HepG2 (cell line): ENCODE measurements around the gene PGC. TPM values are rescaled to one million over a fixed set of nuclear protein-coding genes. Genes with fewer than 3 reads are reported as not detected.

Experiments used
- ZNF329 ChIP-seq: sonication (generic); formaldehyde crosslinking; IDR thresholded peaks from 2 replicates; pipeline ENCODE4 v1.9.0; 2021; ENCODE audit warnings: low read depth, mild to moderate bottlenecking, missing genetic modification reagents
- polyA plus RNA-seq, 8 experiments: library from polyadenylated mRNA; depleted of rRNA in 3 of 8; stranded (reverse) in 7 of 8; unstranded in 1 of 8; fragments of >200 nt; fragmentation: Illumina TruSeq in 4 of 8; extraction: Trizol in 4 of 8; gene quantifications; 2 replicates each; pipeline versions ENCODE4 v1.2.1 to v1.2.3, GENCODE V29; 2011 to 2016; ENCODE audit warnings: low read depth in 4 of 8, missing spikeins in 1 of 8, mixed read lengths in 1 of 8; ENCODE audit not compliant: insufficient read depth in 1 of 8
- total RNA-seq, 5 experiments: library from RNA; depleted of rRNA; stranded (reverse); fragments of >200 nt; fragmentation: Illumina TruSeq; extraction: Trizol; gene quantifications; 2 replicates each; pipeline ENCODE4 v1.2.3, GENCODE V29; 2016; ENCODE audit warnings: low read depth in 1 of 5
- TF ChIP-seq, protein P1 (sequence below): sonication (generic); formaldehyde crosslinking; IDR thresholded peaks from 2 replicates; pipeline ENCODE4 v1.4.0; 2020; ENCODE audit warnings: missing genetic modification reagents
- TF ChIP-seq, protein P2 (sequence below): sonication (generic); formaldehyde crosslinking; IDR thresholded peaks from 2 replicates; pipeline ENCODE4 v1.8.1; 2022; ENCODE audit warnings: low read depth, mild to moderate bottlenecking, missing genetic modification reagents
- TF ChIP-seq, protein P3 (sequence below): IDR thresholded peaks from 2 replicates; pipeline ENCODE4 v1.6.1; 2016
- TF ChIP-seq, protein P4 (sequence below): sonication (generic); formaldehyde crosslinking; conservative IDR thresholded peaks from 2 replicates; pipeline ENCODE4 v1.8.0; 2022; ENCODE audit warnings: missing genetic modification reagents
- TF ChIP-seq, protein P5 (sequence below): sonication (generic); formaldehyde crosslinking; IDR thresholded peaks from 2 replicates; pipeline ENCODE4 v1.5.0; 2020; ENCODE audit warnings: mild to moderate bottlenecking, missing genetic modification reagents, borderline replicate concordance

Gene PGC
- total and polyA plus RNA-seq, 2 of the 13 experiments (the other 11 are each of a cell fraction or from before 2014, with no cell fraction given) = 426 to 502 TPM

DNA sequence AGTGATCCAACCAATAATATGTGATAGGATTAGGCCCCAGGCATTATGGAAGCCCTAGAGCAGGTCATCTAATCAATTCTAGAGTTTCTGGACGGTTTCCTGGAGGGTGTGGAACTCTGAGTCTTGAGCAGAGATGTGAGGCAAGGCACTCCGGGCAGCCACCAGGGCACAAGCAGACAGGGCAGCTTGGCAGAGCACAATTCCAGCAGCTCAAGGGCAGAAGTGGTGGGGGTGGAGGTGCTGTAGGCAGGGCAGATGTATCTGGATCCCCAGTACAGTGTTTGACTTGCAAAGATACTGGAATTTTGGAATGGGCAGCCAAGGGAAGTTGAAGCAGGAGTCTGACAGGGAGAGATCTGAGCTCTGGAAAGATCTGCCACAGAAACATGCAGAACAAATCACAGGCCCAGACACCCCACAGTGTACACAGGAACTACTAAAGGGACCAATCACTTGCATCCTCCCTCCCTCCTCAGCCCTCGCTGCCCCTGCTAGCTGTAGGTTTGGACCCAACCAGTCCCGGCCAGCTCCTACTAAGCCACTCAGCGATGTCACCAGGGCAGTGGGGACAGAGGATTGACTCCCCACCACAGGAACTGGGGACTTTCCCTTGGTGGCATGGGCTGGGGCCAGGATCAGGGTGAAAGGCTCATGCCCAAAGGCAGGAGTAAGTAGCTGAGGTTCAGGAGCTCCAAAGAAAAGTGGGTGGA is 58.8 kb downstream of the PGC start (continued):
- TF ChIP-seq, protein P1, sequence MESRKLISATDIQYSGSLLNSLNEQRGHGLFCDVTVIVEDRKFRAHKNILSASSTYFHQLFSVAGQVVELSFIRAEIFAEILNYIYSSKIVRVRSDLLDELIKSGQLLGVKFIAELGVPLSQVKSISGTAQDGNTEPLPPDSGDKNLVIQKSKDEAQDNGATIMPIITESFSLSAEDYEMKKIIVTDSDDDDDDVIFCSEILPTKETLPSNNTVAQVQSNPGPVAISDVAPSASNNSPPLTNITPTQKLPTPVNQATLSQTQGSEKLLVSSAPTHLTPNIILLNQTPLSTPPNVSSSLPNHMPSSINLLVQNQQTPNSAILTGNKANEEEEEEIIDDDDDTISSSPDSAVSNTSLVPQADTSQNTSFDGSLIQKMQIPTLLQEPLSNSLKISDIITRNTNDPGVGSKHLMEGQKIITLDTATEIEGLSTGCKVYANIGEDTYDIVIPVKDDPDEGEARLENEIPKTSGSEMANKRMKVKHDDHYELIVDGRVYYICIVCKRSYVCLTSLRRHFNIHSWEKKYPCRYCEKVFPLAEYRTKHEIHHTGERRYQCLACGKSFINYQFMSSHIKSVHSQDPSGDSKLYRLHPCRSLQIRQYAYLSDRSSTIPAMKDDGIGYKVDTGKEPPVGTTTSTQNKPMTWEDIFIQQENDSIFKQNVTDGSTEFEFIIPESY (CRISPR knock-in tag) = no peak
- TF ChIP-seq, protein P2, sequence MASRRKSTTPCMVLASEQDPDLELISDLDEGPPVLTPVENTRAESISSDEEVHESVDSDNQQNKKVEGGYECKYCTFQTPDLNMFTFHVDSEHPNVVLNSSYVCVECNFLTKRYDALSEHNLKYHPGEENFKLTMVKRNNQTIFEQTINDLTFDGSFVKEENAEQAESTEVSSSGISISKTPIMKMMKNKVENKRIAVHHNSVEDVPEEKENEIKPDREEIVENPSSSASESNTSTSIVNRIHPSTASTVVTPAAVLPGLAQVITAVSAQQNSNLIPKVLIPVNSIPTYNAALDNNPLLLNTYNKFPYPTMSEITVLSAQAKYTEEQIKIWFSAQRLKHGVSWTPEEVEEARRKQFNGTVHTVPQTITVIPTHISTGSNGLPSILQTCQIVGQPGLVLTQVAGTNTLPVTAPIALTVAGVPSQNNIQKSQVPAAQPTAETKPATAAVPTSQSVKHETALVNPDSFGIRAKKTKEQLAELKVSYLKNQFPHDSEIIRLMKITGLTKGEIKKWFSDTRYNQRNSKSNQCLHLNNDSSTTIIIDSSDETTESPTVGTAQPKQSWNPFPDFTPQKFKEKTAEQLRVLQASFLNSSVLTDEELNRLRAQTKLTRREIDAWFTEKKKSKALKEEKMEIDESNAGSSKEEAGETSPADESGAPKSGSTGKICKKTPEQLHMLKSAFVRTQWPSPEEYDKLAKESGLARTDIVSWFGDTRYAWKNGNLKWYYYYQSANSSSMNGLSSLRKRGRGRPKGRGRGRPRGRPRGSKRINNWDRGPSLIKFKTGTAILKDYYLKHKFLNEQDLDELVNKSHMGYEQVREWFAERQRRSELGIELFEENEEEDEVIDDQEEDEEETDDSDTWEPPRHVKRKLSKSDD = no peak
- TF ChIP-seq, protein P3, sequence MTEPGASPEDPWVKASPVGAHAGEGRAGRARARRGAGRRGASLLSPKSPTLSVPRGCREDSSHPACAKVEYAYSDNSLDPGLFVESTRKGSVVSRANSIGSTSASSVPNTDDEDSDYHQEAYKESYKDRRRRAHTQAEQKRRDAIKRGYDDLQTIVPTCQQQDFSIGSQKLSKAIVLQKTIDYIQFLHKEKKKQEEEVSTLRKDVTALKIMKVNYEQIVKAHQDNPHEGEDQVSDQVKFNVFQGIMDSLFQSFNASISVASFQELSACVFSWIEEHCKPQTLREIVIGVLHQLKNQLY (CRISPR knock-in tag) = no peak
- TF ChIP-seq, protein P4, sequence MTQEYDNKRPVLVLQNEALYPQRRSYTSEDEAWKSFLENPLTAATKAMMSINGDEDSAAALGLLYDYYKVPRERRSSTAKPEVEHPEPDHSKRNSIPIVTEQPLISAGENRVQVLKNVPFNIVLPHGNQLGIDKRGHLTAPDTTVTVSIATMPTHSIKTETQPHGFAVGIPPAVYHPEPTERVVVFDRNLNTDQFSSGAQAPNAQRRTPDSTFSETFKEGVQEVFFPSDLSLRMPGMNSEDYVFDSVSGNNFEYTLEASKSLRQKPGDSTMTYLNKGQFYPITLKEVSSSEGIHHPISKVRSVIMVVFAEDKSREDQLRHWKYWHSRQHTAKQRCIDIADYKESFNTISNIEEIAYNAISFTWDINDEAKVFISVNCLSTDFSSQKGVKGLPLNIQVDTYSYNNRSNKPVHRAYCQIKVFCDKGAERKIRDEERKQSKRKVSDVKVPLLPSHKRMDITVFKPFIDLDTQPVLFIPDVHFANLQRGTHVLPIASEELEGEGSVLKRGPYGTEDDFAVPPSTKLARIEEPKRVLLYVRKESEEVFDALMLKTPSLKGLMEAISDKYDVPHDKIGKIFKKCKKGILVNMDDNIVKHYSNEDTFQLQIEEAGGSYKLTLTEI (CRISPR knock-in tag) = no peak
- TF ChIP-seq, protein P5, sequence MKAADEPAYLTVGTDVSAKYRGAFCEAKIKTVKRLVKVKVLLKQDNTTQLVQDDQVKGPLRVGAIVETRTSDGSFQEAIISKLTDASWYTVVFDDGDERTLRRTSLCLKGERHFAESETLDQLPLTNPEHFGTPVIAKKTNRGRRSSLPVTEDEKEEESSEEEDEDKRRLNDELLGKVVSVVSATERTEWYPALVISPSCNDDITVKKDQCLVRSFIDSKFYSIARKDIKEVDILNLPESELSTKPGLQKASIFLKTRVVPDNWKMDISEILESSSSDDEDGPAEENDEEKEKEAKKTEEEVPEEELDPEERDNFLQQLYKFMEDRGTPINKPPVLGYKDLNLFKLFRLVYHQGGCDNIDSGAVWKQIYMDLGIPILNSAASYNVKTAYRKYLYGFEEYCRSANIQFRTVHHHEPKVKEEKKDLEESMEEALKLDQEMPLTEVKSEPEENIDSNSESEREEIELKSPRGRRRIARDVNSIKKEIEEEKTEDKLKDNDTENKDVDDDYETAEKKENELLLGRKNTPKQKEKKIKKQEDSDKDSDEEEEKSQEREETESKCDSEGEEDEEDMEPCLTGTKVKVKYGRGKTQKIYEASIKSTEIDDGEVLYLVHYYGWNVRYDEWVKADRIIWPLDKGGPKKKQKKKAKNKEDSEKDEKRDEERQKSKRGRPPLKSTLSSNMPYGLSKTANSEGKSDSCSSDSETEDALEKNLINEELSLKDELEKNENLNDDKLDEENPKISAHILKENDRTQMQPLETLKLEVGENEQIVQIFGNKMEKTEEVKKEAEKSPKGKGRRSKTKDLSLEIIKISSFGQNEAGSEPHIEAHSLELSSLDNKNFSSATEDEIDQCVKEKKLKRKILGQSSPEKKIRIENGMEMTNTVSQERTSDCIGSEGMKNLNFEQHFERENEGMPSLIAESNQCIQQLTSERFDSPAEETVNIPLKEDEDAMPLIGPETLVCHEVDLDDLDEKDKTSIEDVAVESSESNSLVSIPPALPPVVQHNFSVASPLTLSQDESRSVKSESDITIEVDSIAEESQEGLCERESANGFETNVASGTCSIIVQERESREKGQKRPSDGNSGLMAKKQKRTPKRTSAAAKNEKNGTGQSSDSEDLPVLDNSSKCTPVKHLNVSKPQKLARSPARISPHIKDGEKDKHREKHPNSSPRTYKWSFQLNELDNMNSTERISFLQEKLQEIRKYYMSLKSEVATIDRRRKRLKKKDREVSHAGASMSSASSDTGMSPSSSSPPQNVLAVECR (CRISPR knock-in tag) = no peak
- no peak for TF ChIP-seq ZNF329 (CRISPR knock-in tag)
